Pancreas (tissue), 10 donors: ENCODE data around the gene PLA2G6. TPM values are rescaled to one million over a fixed set of nuclear protein-coding genes. Genes with fewer than 3 reads are reported as not detected.

Experiments used
- ATAC-seq, 4 donors: fragments of 200-7000 bp; cut with Tn5 transposase; one replicate each; pipeline versions ENCODE4 v1.8.0 to v1.9.1; 2020; ENCODE audit warnings: mild to moderate bottlenecking in 4 of 4, moderate library complexity in 4 of 4
- DNase-seq, 6 donors: peaks; one replicate each; pipeline ENCODE4 v3.0.0-alpha.2; 2020
- FAIRE-seq: peaks from 2 replicates; lab custom pipeline; 2012; peaks lifted over from hg19 to GRCh38; lab: Jason Lieb, UNC
- H3K27ac ChIP-seq, 4 donors: fragments of 200-600 bp; sonication (generic); 1 replicate in 3 of 4; 2 replicates in 1 of 4; pipeline versions ENCODE4 v1.5.0 to v1.8.0; 2020
- H3K27me3 ChIP-seq, 4 donors: fragments of 200-600 bp; one replicate each; pipeline ENCODE4 v1.8.0; 2021
- H3K36me3 ChIP-seq, 3 donors: fragments of 200-600 bp; sonication (generic) in 1 of 3; one replicate each; pipeline versions ENCODE4 v1.5.0 to v1.8.0; 2020 to 2021
- H3K4me1 ChIP-seq, 3 donors: fragments of 200-600 bp; one replicate each; pipeline ENCODE4 v1.8.0; 2021
- H3K4me3 ChIP-seq, 4 donors: fragments of 200-600 bp; sonication (generic) in 2 of 4; one replicate each; pipeline versions ENCODE4 v1.5.0 to v1.8.0; 2020 to 2021
- H3K9me3 ChIP-seq, 4 donors: fragments of 200-600 bp; one replicate each; pipeline ENCODE4 v1.8.0; 2021
- WGBS, 2 donors: extraction: QIAGEN DNeasy Blood & Tissue Kit; methylation state at CpG; one replicate each; pipeline ENCODE4 v1.1.7; 2013; 5-methylcytosine and 5-hydroxymethylcytosine counted together
- intact Hi-C, 3 donors: fragments of 100-400 bp; cut with DNase I; formaldehyde crosslinking; loops; one replicate each; pipeline versions ENCODE4 v1.11.1 to v1.14.2; 2022
- polyA plus RNA-seq, 2 donors: library from polyadenylated mRNA; stranded (reverse); fragments of 200-250 nt; gene quantifications; one replicate each; pipeline ENCODE4 v1.2.3, GENCODE V29; 2013
- total RNA-seq, 6 donors: library from RNA; stranded (reverse); fragmentation: NEBNext Ultra II Directional in 4 of 6; extraction: Animal tissue kit (Norgen Biotek cat#: 25700) in 4 of 6; gene quantifications; one replicate each; pipeline versions ENCODE4 v1.2.1 to v1.2.4, GENCODE V29; 2021 to 2023
- TF ChIP-seq, protein P1 (sequence below), 4 donors: fragments of 200-600 bp; sonication (generic) in 3 of 4; IDR thresholded peaks; one replicate each; pipeline versions ENCODE4 v1.5.0 to v1.8.0; 2021; ENCODE audit warnings: antibody characterized with exemption in 4 of 4
- donor health status: healthy with polysubstance abuse.
- donor health status: DM: no; HTN: no; CAD: no; lungs with moderate emphysema.
- donor health status: DM: no; HTN: no; CAD: no.
- donor health status: control.
- donor health status: control.
- donor health status: Bipolar disorder and iron deficiency.
- donor health status: DM: yes; HTN: yes; CAD: no.
- donor health status: DM: no; HTN: no; CAD: no.
- donor health status: DM: no; HTN: no; CAD: no.
- donor health status: DM: yes; HTN: yes; CAD: no.

PLA2G6 gene
- total and polyA plus RNA-seq, 8 donors = 8.7 to 109 (median 26.1) TPM

DNA sequence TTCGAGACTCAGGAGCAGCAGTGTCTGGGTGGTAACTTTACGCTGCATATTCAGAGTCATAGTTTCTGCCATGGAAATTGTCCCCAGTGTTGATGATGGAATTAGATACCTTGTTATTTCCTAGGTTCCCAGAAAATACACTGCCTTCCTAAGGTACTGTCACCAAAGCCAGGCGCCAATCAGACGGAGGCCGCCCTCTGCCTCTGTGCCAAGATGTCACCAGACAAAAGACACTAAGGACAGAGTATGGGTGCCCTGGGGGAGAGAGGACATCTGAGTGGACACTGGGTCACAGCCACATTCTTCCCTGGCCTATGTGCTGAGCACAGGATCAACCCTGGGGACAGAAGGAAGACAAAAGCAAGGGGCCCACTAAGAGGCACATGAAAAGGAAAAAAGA lies 11.2 kb downstream of the PLA2G6 start:
- H3K27ac ChIP-seq = no peak overlapping the region
- peaks cover 0 to 4% (median 0%) of the 10 kb centered on the region in 3 donors for H3K4me1 ChIP-seq
- DNase-seq (peak in 1 of 6 donors; percentile 22), FAIRE-seq (no peak), ATAC-seq (no peak)
- intact Hi-C loops = no loop called here
- H3K4me3 ChIP-seq = no peak overlapping the region
- WGBS, 2 donors = 96 to 97% methylated on average over 5 of the region's 5 CpGs
- no peaks in the 10 kb centered on the region for H3K9me3 ChIP-seq
- TF ChIP-seq, protein P1, sequence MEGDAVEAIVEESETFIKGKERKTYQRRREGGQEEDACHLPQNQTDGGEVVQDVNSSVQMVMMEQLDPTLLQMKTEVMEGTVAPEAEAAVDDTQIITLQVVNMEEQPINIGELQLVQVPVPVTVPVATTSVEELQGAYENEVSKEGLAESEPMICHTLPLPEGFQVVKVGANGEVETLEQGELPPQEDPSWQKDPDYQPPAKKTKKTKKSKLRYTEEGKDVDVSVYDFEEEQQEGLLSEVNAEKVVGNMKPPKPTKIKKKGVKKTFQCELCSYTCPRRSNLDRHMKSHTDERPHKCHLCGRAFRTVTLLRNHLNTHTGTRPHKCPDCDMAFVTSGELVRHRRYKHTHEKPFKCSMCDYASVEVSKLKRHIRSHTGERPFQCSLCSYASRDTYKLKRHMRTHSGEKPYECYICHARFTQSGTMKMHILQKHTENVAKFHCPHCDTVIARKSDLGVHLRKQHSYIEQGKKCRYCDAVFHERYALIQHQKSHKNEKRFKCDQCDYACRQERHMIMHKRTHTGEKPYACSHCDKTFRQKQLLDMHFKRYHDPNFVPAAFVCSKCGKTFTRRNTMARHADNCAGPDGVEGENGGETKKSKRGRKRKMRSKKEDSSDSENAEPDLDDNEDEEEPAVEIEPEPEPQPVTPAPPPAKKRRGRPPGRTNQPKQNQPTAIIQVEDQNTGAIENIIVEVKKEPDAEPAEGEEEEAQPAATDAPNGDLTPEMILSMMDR (IDR thresholded peaks at IDR 0.05) = no peak
- no peaks in the 10 kb centered on the region for H3K27me3 ChIP-seq
- H3K36me3 ChIP-seq = no peaks in the 10 kb centered on the region

DNA sequence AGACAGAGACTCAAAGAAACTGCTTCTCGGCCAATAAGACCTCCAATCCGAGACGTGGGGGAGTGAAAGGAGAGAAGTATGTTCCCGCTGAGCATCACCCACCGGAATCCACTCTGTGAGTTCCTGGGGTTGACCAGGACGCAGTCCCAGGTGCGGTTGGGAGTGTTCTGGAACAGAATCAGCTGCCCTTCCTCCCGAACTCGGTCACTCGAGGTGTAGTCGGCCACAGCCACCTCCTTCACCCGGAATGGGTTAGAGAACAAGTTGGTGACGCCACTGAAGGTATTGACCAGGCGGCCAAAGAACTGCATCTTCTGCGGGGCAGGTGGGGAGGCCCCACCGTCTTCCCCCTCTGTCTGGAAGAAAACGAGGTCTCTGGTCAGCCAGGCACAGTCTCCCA lies 12.5 kb downstream of the PLA2G6 start:
- H3K4me3 ChIP-seq = no peak overlapping the region
- TF ChIP-seq, protein P1 (IDR thresholded peaks at IDR 0.05) = no peak
- no peaks in the 10 kb centered on the region for H3K27me3 ChIP-seq
- intact Hi-C loops = no loop called here
- ATAC-seq = no peak
- peak in 1 of 6 donors; percentile 42 for DNase-seq
- peaks cover 0 to 7% (median 0%) of the 10 kb centered on the region in 3 donors for H3K4me1 ChIP-seq
- WGBS, 2 donors = 89 to 92% methylated on average over 17 of the region's 17 CpGs
- H3K9me3 ChIP-seq = no peaks in the 10 kb centered on the region
- H3K27ac ChIP-seq = no peak overlapping the region
- no peak for FAIRE-seq
- no peaks in the 10 kb centered on the region for H3K36me3 ChIP-seq

- Histone ChIP-seq H3K4me3 (no peak overlapping the region), H3K9me3 (no peaks in the 10 kb centered on the region), H3K27ac (no peak overlapping the region), H3K4me1 (peaks cover 0 to 9% (median 0%) of the 10 kb centered on the region in 3 donors), H3K27me3 (no peaks in the 10 kb centered on the region), H3K36me3 (no peaks in the 10 kb centered on the region)
- no peak for ATAC-seq
- TF ChIP-seq, protein P1 (IDR thresholded peaks at IDR 0.05) = no peak
- FAIRE-seq = no peak
- DNase-seq = peak in 1 of 6 donors; percentile 41
- 76 to 80% methylated on average over 7 of the region's 7 CpGs for WGBS, 2 donors
- intact Hi-C loops = no loop called here
These were observed 13.6 kb downstream of the PLA2G6 start for GRCh38 chr22:38167988-38168407.

- FAIRE-seq (no peak), DNase-seq (peak in 1 of 6 donors; percentile 30), ATAC-seq (no peak)
- no peak overlapping the region for H3K27ac ChIP-seq
- no peaks in the 10 kb centered on the region for H3K9me3 ChIP-seq
- WGBS, 2 donors = 88 to 89% methylated on average over 13 of the region's 13 CpGs
- TF ChIP-seq, protein P1 (IDR thresholded peaks at IDR 0.05) = no peak
- intact Hi-C loops = no loop called here
- H3K4me3 ChIP-seq = no peak overlapping the region
- peaks cover 0 to 7% (median 0%) of the 10 kb centered on the region in 3 donors for H3K4me1 ChIP-seq
- H3K36me3 ChIP-seq = no peaks in the 10 kb centered on the region
- no peaks in the 10 kb centered on the region for H3K27me3 ChIP-seq
These were observed 15.6 kb downstream of the PLA2G6 start for GRCh38 chr22:38165922-38166593.

DNA sequence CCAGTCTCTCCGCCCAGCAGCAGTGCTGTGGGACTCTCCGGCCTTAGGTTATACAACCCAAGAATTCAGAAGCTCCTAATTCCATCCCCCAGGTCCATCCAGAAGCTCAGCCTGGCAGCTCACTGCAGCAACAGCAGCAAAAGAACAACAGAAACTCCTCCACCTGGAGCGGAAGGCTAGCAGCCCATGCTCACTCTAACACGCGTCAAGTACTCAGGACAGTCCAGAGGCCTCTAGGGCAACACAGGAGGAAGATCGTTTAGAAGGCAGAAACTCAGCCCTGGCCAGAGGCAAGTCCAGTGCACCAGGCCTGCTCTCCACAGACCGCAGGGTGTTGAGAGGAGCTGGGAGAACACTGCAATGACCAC lies 17.1 kb downstream of the PLA2G6 start:
- no peak overlapping the region for H3K4me3 ChIP-seq
- peaks cover 0 to 7% (median 0%) of the 10 kb centered on the region in 3 donors for H3K4me1 ChIP-seq
- FAIRE-seq = no peak
- no peaks in the 10 kb centered on the region for H3K27me3 ChIP-seq
- H3K27ac ChIP-seq = no peak overlapping the region
- peak in 1 of 4 donors; percentile 3 for ATAC-seq
- no peaks in the 10 kb centered on the region for H3K36me3 ChIP-seq
- 77 to 83% methylated on average over 7 of the region's 7 CpGs for WGBS, 2 donors
- TF ChIP-seq, protein P1 (IDR thresholded peaks at IDR 0.05) = no peak
- DNase-seq = peak in 1 of 6 donors; percentile 48
- H3K9me3 ChIP-seq = no peaks in the 10 kb centered on the region
- intact Hi-C loops = no loop called here
